ENCODE data around the gene SLC10A3.

DNA sequence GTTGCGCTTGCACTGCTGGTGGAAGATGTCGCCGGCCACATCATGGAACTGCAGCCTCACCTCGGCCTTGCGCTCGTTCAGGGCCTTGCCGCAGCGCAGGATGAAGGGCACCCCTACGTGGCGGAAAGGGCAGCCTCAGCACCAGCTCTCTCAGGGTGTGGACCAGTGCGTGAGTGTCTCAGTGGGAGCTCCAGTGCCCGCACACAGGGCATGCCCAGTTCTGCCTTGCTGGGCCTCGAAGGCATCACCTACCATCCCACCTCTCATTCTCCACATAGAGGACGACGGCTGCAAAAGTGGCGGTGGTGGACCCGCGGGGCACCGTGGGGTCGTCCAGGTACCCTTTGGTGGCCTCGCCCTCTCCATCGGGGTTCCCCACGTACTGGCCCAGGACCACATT, 42.3 kb upstream of the SLC10A3 start:
- TF ChIP-seq, protein P1, sequence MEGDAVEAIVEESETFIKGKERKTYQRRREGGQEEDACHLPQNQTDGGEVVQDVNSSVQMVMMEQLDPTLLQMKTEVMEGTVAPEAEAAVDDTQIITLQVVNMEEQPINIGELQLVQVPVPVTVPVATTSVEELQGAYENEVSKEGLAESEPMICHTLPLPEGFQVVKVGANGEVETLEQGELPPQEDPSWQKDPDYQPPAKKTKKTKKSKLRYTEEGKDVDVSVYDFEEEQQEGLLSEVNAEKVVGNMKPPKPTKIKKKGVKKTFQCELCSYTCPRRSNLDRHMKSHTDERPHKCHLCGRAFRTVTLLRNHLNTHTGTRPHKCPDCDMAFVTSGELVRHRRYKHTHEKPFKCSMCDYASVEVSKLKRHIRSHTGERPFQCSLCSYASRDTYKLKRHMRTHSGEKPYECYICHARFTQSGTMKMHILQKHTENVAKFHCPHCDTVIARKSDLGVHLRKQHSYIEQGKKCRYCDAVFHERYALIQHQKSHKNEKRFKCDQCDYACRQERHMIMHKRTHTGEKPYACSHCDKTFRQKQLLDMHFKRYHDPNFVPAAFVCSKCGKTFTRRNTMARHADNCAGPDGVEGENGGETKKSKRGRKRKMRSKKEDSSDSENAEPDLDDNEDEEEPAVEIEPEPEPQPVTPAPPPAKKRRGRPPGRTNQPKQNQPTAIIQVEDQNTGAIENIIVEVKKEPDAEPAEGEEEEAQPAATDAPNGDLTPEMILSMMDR (conservative IDR thresholded peaks at IDR 0.05; ENCODE audit: low read depth, low read length): no peak
- TF ChIP-seq EZH2phosphoT487 (IDR thresholded peaks at IDR 0.05; ENCODE audit: borderline replicate concordance, low read length): no peak

Measured in PC-3 (cell line).